ENCODE measurements around the gene BANF1. TPM values are rescaled to one million over a fixed set of nuclear protein-coding genes. Genes with fewer than 3 reads are reported as not detected.

Gene BANF1
- total and polyA plus RNA-seq, 2 of the 13 experiments (the other 11 are each of a cell fraction or from before 2014, with no cell fraction given) = 40.5 to 86.5 TPM

GRCh38 chr11:66011239-66011784 is 9.0 kb downstream of the BANF1 start:
- no peak overlapping the region for H2AFZ ChIP-seq (ENCODE audit: low read length)
- POLR2A ChIA-PET = interaction anchor here (1.2 kb wide), 1 partner anchor 9 kb away, joined by 3 read pairs; the partner anchor contains the start of genes BANF1 and EIF1AD
- in situ Hi-C loops (cut with HindIII; ENCODE audit: extremely low pct_ligation_motif_present, low pct_unique_long_range_greater_than_20kb) (no loop called here), intact Hi-C loops (cut with micrococcal nuclease; ENCODE audit: unreplicated experiment) (no loop called here)
- no peaks in the 10 kb centered on the region for H4K20me1 ChIP-seq (ENCODE audit: insufficient read depth, low read length)
- FAIRE-seq (no peak), DNase-seq (ENCODE audit: low spot score) (no peak), ATAC-seq (no peak)
- H3K36me3 ChIP-seq (replicated peaks in 1 of 2; ENCODE audit: control insufficient read depth in 1 of 2, insufficient read depth in 2 of 2, low read length in 2 of 2) = no peaks in the 10 kb centered on the region
- no peaks in the 10 kb centered on the region for H3K9me3 ChIP-seq (ENCODE audit: low read length)
- no peaks in the 10 kb centered on the region for H3K79me2 ChIP-seq (ENCODE audit: insufficient read depth, low read length)
- 5% methylated on average over 6 of the region's 14 CpGs for WGBS (ENCODE audit: low lambda C conversion rate)
- H3K4me3 ChIP-seq (replicated peaks in 1 of 3; ENCODE audit: insufficient read depth in 1 of 3, low read depth in 2 of 3, low read length in 3 of 3) = no peak overlapping the region
- TF ChIP-seq SIX4 (CRISPR knock-in tag; IDR thresholded peaks at IDR 0.05) (no peak), ZNF263 (CRISPR knock-in tag; IDR thresholded peaks at IDR 0.05) (peak; percentile 50; the same call in 1 of the 2 replicates), KDM3A (CRISPR knock-in tag; IDR thresholded peaks at IDR 0.05; ENCODE audit: low read depth) (no peak), FOXK2 (IDR thresholded peaks at IDR 0.05) (no peak), ZBTB33 (CRISPR knock-in tag; IDR thresholded peaks at IDR 0.05) (peak; percentile 40; the same call in 1 of the 2 replicates), RNF219 (CRISPR knock-in tag; IDR thresholded peaks at IDR 0.05) (no peak), GTF3A (CRISPR knock-in tag; conservative IDR thresholded peaks at IDR 0.05) (no peak), ZNF629 (CRISPR knock-in tag; conservative IDR thresholded peaks at IDR 0.05) (peak; percentile 70), CHCHD3 (CRISPR knock-in tag; IDR thresholded peaks at IDR 0.05) (no peak), THYN1 (CRISPR knock-in tag; IDR thresholded peaks at IDR 0.05; ENCODE audit: borderline replicate concordance, low read depth) (no peak), STAG1 (CRISPR knock-in tag; IDR thresholded peaks at IDR 0.05) (no peak)
- H3K27ac ChIP-seq (ENCODE audit: extremely low read length, insufficient read depth, low read length) = no peak overlapping the region
- H3K9ac ChIP-seq (ENCODE audit: insufficient read depth, low read depth, low read length) = no peak overlapping the region
- H3K4me1 ChIP-seq (ENCODE audit: insufficient read depth, low read length) = peaks cover 14% of the 10 kb centered on the region; the same call in 1 of the 2 replicates
- H3K4me2 ChIP-seq (ENCODE audit: low read depth, low read length) = no peak overlapping the region; the same call in 1 of the 2 replicates
- H3K27me3 ChIP-seq (ENCODE audit: control insufficient read depth in 1 of 2, insufficient read depth in 2 of 2, low read length in 2 of 2) = peaks cover 6 to 43% of the 10 kb centered on the region in 2 experiments; a peak in 4 of 5 replicates
- no TSS peak for BruUV-seq (replicated peaks)
- CTCF ChIA-PET (ENCODE audit: low intra/inter-chr PET ratio, low total read pairs) = no interaction called here

Data from HepG2 (cell line).